ENCODE measurements around the gene JSRP1.

- TF ChIP-seq CTCF (conservative IDR thresholded peaks at IDR 0.05; ENCODE audit: low read length) (no peak), EZH2phosphoT487 (IDR thresholded peaks at IDR 0.05; ENCODE audit: borderline replicate concordance, low read depth, low read length) (no peak)
Measured at GRCh38 chr19:2251106-2252054, 4.8 kb downstream of the JSRP1 start.
